ENCODE data around the gene POLR1C.
"Not testable (repeated sequence)": the region's sequence is repeated elsewhere in the genome, so short reads cannot be mapped to it uniquely, and the experiment has no call there.

Gene POLR1C

DNA sequence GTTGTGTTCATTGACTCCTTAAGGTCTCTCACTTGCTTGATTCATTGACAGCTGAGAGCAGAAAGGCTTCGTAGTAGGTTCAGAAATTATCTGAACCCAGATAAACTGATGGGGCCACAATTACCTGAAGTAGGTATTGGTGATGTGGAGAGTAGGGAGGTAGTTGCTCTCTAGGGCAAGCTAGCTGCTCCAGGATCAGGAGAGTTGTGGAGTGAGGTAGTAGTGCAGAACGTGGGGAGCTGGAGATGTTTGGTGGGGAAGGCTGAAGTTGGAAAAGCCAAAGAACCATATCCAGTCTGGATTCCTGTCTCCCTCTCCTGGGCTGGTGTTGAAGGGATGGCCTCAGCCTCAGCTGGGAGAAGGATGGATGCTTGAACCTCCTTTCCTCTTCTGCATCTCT is 23.7 kb upstream of the POLR1C start:
- DNase-seq (ENCODE audit: low read depth) = no peak

DNA sequence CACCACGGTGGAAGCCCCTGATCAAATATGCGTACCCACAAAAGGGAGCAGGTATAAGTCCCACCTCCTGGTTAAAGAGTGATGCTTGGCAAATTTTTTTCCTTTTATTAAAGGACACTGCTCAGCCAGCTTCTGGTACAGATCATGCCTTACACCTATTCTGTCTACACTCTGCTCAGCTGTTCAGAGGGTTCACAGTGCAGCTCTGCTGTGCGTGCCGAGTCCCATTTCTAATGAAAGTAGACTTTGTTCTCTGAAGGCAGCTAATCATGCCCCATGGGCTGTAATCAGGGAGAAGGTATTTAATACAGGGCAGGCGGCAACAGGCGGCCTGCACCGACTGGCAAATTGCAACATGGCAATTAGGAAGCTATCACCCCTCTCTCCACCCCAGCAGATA is 23.1 kb upstream of the POLR1C start:
- no peak for DNase-seq (ENCODE audit: low read depth)

DNA sequence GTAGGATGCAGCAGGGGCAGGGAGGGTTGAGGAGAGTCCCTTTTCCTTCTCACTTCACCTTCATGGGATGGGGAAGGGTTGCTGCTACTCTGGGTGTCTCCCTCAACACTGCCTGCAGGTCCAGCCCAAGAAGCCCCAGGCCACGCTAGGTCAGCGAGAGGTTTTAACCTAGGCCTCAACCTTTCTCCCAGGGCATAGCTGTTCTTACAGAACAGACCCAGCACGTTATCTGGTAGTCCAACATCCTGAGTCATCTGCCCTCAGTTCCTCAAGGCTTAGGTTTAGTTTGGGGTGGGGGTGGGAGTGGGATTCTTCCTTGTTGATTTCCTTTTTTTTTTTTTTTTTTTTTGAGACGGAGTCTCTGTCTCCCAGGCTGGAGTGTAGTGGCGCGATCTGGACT is 22.6 kb upstream of the POLR1C start:
- no peak for DNase-seq (ENCODE audit: low read depth)

DNA sequence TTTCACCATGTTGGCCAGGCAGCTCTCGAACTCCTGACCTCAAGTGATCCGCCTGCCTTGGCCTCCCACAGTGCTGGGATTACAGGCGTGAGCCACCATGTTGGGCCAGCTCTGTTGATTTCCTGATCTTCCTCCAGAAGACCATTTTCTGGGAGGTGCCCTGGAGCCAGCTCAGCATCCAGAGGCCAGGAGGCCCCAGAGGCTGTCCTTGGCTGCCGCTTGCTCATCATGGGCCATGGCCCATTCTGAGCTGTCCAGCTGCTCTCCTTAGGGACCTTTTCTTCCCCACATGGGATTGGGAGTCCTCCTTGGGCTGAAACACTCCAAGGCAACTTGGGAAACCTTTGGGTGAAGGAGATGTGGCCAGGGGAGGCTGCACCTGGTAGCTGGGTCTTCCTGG is 22.1 kb upstream of the POLR1C start:
- no peak for DNase-seq (ENCODE audit: low read depth)

DNA sequence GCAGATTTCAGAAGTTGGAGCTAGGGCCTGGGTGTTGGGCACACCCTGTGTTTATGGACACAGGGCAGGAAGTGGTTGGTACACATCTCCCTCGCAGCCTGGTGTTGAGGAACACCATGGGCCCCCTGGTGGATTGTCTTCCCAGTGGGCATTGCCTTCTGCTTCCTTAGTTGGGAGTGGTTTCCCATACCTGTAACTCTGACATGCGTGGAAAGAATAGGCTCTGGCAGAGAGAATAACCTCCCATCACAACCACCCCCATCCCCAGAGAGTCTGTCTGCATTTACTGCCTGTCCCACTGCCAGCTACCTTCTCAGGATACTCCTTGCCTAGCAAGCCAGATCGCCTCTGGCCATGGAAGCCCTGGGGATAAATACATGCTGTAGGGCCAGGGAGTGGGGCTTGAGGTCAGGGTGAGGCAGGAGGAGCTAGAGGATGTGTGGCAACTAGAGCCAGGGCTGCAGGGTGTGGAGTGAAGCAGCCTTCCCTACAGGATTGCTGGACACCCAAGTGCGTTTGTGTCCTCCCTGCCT is 21.4 kb upstream of the POLR1C start:
- DNase-seq (ENCODE audit: low read depth) = no peak

DNA sequence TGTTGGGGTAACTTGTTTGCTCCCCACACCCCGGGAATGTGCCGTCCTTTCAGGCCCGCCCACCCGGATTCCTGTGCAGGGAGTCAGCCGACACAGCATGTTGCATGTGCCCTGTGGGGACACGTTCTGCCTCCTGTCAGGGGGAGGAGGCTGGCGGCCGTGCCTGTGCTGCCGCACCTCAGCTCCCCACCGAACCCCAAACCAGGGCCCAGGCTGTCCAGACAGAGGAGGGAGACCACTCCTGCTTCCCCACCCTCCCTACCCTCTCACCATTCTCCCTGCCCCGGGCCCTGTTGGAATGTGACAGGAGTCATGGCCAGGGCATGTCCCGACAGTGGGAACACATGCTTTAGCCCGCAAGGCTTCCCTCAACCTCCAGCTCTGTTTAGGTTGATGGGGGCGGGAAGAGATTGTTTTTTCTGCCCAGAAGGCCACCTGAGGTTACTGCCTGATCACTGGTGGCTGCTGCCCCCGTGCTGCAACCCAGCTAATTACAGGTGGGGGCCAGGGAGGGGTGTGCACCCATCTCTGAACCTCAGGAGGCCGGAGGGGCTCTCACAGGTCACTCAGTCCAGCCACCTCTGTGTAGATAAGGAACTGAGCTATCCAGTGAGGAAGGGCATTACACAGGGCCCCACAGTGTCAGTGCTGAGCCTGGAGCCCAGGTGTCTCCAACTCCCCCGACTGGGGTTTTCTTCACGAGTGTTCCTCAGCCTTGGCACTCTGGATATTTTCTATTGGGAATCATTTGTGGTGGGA is 20.3 kb upstream of the POLR1C start:
- no peak for DNase-seq (ENCODE audit: low read depth)

DNA sequence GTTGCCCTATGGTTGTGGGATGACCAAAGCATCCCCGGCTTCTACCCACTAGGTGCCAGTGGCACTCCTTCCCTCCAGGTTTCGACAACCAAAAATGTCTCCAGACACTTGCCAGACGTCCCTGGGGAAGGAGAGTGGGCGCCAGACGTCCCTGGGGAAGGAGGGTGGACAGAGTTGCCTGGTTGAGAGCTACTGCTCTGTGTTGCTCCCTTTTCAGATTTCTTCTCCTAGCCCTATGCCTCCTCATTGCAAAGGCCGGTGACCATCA is 19.8 kb upstream of the POLR1C start:
- DNase-seq (ENCODE audit: low read depth) = no peak

DNA sequence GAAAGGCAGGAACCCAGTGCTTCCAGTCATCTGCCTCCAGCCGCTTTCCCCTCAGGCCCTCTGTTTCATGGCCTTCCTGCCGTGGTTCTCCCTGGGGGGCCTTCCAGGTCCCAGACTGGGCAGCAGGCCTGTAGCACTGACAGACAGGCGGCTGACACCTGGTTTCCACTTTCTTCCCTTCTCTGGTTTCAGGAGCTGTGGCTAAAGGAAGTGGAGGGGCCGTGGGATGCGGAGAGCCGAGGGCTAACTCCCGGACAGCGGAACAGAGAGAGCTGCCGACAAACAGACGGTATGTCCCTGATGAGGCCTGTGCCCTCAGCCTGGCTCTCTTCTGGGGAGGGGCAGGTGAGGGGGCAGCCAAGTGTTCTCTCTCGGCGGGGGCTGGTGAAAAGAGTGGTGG is 19.2 kb upstream of the POLR1C start:
- no peak for DNase-seq (ENCODE audit: low read depth)

DNA sequence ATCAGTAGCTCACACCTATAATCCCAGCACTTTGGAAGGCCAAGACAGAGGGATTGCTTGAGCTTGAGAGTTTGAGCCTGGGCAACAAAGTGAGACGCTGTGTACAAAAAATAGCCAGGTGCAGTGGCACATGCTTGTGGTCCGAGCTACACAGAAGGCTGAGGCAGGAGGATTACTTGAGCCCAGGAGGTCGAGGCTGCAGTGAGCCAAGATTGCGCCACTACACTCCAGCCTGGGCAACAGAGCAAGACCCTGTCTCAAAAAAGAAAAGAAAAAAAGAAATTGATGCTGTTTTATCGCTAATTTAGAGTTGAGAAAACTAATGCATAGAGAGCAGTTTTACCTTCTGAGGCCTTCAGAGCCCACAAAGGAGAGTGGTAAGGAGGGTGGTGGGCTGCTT is 18.6 kb upstream of the POLR1C start:
- DNase-seq (ENCODE audit: low read depth) = not testable (repeated sequence)

DNA sequence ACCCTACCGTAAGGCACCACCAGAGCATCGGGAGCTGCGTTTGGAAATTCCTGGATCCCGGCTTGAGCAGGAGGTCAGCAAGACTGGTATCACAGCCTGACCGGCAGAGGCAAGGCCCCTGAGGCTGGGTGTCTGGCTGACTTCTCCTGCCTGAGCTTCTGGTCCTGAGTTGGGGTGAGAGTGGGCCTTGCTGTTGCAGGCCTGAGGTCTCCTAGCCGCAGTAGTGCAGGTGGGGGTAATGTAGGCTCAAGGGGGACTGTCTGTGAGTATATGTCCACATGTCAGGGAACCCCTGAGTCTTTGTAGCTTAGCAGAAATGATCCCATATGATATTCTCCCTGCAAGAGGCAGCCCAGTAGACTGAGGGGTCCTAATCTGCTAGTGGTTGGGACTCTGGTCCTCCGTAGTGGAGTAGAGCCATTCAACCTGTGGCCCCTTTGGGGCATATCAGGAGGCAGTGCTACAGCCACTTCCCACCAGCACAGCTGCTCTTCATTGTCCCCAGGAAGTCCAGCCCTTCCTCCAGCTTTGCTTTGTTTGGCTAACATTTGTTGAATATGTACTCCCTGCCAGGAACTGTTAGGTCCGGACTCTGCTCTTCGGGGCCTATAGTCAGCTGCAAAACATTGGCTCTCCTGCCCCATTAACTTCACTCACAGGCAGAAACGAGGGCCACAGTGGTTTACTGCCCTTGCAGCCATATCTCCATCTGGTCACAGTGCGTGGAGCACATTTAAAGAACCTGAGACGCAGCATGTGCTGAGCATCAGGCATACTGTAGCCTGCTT is 17.7 kb upstream of the POLR1C start:
- DNase-seq (ENCODE audit: low read depth) = no peak

DNA sequence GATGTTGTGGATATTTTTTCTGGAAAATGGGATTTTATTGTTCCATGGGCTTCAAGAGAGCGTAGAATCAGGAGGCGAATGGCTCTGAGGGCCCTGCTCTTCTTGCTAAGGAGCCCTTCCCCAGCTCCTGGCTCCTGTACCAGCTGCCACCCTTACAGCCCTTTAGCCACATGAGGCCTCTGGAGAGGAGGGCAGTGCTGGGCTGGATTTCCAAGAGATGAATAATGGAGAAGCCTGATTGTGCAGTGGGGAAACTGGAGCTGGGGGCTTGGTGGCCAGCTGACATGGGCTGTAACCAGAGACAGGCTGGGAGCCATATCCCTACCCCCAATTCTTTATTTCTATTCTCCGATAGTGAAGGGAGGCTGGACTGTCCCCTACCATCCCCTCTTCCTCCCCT is 16.0 kb upstream of the POLR1C start:
- DNase-seq (ENCODE audit: low read depth) = no peak

DNA sequence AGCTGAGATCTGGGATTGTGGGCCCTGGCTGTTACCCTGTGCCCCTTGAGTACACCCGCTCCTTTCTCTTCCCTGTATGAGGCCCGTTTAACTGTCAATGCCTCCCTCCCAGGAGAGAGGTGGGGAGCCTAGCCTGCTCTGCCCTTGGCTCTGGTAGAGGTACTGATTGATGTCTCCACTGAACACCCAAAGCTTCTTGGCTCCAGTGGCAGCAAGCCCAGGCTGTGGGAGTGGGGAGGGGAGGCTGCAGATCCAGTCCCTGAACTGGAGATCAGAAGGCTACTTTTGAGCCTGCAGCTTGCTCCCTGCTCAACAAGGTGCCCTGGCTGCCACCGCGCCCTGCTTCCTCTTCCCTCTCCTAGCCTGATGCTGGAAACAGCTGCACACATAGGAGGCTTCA is 14.2 kb upstream of the POLR1C start:
- DNase-seq (ENCODE audit: low read depth) = no peak

DNA sequence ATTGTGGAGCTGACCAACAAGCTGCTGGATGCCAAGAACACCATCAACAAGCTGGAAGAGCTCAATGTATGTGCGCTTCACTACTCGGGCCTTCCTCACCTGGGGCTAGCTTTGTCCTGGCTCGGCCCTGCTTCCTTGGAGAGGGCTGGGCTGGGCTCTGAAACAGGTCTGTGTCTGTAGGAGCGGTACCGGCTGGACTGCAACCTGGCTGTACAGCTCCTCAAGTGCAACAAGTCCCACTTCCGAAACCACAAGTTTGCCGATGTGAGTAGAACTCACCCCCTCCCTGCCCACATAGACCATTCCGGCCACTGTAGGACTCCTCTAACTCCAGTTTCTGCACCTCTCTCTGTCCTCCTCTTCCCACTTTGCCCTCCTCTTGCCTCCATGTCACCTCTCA is 13.4 kb upstream of the POLR1C start:
- DNase-seq (ENCODE audit: low read depth) = no peak

DNA sequence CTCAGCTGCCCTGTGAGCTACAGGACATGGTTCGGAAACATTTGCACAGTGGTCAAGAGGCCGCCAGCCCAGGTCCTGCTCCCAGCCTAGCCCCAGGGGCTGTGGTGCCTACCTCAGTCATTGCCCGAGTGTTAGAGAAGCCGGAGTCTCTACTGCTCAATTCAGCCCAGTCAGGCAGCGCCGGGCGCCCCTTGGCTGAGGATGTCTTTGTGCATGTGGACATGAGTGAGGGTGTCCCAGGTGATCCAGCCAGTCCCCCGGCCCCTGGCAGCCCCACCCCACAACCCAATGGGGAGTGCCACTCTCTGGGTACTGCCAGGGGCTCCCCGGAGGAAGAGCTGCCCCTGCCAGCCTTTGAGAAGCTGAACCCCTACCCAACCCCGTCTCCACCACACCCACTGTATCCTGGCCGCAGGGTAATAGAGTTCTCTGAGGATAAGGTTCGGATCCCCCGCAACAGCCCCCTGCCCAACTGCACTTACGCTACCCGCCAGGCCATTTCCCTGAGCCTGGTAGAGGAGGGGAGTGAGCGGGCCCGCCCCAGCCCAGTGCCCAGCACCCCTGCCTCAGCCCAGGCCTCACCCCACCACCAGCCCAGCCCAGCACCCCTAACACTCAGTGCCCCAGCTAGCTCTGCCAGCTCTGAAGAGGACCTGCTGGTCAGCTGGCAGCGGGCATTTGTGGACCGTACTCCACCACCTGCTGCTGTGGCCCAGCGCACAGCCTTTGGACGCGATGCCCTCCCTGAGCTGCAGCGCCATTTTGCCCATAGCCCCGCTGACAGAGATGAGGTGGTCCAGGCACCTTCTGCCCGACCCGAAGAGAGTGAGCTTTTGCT is 11.9 kb upstream of the POLR1C start:
- no peak for DNase-seq (ENCODE audit: low read depth)

DNA sequence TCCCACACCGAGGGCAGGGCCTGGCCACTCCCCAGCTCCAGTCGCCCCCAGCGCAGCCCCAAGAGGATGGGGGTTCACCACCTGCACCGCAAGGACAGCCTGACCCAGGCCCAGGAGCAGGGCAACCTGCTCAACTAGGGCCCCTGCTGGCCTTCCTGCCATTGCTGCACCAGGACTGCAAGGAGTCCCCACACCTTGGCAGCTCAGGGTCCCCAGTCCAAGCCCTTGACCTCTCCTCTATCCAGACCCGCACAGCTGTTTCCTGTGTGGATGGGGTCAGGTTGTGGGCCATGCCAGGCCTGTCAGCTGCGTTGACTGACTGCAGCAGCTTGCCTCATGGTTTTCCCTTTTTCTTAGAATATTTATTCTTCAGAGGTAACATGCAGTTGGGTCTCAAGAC is 11.2 kb upstream of the POLR1C start:
- no peak for DNase-seq (ENCODE audit: low read depth)

DNA sequence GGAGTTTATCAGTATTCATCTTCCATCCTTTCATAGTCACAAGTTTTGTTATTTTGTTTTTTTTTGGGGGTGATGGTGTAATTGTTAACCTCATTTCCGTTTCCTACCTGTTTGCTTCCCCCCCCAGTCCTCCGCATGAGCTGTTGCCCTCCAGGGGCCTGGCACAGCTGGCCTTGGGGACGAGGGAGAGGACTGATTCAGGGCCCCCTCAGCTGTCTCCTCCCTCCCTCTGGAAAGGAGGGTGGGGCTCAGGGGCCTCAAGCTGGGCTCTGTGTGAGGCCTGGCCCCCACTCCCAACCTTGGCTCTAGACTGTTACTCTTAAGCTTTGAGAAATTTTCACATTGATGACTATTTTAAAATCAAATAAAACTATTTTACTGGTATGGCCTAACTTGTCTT is 10.7 kb upstream of the POLR1C start:
- no peak for DNase-seq (ENCODE audit: low read depth)

DNA sequence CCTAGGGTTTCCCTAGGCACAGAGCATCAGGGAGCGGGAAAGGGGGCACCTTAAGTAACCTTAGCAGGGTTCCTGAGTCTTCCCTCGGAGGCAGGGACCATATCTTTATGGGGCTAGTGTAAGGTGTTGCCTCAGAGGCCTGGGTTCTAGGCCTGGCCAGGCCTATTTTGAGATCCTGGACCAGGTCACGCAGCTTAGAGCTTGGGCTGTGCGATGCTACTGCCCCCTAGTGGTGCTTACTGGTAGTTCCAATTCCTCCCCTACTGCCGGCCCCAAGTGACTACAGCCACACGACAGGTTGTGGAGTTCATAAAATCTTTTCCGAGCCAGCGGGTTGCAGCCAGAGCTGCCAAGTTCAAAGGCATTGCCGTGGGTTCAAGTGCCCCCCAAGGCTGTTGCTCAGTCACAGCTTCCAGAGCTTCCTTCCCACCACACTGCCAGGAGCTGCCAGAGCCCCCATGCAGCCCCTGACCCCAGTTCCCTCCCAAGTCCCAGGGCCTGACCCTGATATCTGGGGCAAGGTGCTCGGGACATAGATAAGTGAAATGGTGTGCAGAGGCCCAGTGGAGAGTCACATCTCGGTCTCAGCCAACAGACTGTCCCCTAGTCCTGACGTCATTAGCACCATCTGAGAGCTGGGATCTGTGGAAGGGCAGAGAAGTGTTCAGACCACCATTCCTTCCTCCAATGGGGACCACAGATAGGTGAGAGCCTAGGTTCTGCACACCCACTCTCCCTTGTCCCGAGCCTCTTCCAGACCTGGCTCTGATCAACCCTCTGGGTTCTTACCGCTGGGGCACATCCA is 10.0 kb upstream of the POLR1C start:
- peak; percentile 29 for DNase-seq (ENCODE audit: low read depth)

DNA sequence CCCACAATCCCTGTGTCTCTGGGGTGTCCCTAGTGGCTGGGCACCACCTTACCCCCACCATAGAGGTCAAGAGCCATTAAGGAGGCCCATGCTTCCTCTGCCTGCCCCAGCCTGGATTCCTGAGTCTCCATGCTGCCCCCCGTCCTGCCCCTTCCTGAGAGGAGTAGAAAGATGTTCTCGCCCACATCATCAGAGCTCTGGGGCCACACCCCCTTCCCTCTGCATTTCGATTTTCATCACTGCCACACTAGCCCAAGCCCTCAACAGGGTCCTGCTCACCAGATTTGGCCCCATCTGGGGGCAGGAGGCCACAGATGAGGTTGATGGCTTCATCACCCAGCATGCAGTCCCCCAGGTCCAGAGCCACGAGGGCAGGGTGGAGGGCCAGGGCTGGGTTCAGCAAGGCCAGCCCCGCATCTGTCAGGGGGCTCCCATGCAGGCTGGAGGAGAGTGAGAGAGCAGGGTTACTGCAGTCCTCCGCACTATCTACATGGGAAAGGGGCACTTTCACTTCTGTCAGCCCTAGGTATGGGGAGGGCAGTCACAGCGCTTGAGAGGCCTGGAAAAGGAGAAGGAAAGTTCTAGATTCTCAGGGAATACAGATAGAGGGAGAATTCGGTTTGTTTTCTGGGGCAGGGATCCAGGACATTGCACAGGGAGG is 8.3 kb upstream of the POLR1C start:
- DNase-seq (ENCODE audit: low read depth) = no peak

DNA sequence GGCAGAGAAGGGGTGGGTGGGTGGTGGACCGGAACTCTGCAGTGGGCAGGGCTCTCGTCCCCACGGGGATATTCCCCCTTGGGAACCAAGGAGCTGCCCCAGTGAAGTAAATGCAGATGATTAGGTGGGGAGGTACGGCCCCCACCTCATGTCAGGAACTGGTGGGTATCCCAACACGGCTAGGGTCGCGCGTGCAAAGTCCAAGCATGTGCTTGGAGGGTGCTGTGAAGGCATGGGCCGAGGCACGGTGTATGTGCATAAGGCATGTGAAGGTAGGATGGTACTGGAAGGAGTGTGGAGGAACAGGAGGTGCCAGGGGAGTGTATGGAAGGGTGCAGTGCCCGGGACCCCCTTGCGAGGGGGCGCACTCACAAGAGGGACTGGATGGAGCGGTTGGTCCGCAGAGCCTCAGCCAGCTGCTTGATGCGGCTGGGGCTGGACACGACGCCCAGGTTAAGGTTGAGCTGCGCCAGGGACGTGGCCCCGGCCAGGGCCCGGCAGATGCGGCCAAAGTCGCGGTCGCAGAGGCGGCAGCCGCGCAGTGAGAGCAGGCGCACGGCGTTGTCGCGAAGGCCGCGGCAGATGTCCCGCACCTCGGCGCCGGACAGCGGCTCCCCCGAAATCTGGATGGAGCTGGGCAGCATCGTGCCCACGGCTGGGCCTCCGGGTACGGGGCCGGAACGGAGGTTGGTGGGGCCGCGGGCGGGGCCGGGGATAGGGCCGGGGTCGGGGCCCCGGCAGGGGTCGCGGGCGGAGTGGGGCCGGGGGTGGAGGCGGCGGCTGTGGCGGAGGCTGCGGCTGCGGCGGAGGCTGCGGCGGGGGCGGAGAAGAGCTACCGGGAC is 7.5 kb upstream of the POLR1C start:
- DNase-seq (ENCODE audit: low read depth) = no peak

DNA sequence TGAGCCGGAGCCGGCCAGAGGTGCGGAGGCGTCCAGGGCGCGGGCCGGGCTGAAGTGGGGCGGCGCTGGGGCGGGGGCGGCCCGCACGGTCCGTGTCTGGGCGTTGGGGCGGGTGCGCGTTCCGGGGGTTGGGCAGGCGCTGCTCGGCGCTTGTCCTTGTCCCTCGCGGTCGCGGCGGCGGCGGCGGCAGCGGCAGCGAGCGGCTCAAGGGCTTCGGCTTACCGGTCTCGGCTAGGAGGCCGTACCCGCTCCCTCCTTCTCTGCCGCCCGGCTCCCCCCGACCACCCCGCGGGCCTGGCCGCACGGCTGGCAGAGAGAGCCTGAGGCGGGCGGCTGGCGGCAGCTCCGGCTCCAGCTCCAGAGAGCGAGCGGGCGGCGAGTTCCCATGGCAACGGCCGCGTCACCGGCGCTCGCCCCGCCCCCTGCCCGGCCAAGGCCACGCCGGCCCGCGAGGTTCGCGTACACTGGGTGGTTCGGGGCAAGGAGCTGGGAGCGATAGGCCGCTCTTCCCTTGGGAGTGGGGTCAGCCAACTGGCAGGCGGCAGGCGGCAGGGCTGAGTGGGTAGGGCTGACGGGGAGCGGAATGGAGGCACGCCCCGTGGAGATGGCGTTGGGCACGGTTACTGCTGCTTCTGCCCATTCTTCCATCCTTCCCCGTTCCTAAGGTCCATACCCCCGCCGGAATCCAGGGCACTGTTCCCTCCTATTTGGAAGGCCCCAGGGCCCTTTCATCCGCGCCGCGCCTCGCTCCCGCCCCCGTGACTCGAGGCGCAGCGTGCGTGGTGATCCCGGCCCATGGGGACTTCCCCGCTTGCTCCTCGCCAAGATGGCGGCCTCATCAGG is 6.7 kb upstream of the POLR1C start, which contains the start of gene LRRC73:
Gene LRRC73 (minus strand): TSS at position 363 of the 843 bp plus-strand sequence. CDS start 561 bp downstream, outside the sequence.
- DNase-seq (ENCODE audit: low read depth) = peak; percentile 50
